Measurements from ENCODE around the gene PRIM1. TPM values are rescaled to one million over a fixed set of nuclear protein-coding genes. Genes with fewer than 3 reads are reported as not detected.
A peak's percentile ranks its signal among the peaks of the same experiment; 100 is the strongest.
"Not testable (repeated sequence)": the region's sequence is repeated elsewhere in the genome, so short reads cannot be mapped to it uniquely, and the experiment has no call there.

PRIM1 gene
- total RNA-seq, 1 donor from 2014 or later: 4.9 TPM

DNA sequence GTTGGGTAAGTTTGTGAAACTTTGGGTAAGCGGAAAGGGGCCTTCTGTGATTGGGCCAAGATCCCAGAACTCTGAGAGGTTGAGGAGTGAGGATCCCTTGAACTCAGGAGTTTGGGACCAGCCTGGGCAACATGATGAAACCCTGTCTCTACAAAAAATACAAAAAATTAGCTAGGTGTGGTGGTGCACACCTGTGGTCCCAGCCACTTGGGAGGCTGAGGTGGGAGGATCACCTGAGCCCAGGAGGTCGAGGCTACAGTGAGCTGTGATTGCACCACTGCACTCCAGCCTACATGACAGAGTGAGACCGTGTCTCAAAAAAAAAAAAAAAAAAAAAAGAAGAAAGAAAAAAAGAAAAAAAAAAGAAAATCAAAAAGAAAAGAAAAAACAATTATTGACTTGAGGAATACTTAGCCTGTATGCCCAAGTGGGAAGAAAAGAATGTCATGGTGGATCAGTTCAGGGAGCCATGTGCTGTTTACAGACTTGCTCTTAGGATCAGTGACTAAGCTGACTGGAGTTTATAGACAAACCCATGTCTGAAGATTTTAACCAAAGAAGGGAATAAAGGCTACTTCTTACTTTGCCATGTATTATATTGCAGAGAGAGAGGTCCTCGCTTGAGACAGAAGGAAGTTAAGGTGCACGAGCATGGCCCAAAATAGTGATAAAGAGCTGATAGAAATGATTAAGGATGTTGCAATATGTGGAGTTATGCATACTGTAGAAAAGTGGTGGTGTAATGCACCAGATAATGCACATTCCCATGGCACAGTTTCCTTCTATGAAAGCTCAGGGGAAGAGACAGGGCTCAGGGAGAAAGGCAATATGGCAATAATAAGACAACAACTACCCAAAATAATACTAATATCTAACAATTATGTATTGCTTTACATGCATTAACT is 11.9 kb upstream of the PRIM1 start:
- ATAC-seq (no peak), DNase-seq (ENCODE audit: low spot score) (no peak)

DNA sequence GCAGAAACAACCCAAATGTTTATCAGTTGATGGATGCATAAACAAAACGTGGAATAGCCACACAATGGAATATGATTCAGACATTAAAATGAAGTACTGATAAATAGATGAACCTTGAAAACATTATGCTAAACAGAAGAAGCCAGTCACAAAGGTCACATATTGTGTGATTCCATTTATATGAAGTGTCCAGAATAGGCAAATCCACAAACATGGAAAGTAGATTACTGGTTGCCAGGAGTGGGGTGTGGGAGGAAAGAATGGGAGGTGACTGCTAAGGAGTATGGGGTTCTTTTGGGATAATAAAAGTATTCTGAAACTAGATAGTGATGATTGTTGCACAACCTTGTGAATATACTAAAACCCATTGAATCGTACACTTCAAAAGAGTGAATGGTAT is 9.7 kb upstream of the PRIM1 start:
- no peak for DNase-seq (ENCODE audit: low spot score)
- no peak for ATAC-seq

DNA sequence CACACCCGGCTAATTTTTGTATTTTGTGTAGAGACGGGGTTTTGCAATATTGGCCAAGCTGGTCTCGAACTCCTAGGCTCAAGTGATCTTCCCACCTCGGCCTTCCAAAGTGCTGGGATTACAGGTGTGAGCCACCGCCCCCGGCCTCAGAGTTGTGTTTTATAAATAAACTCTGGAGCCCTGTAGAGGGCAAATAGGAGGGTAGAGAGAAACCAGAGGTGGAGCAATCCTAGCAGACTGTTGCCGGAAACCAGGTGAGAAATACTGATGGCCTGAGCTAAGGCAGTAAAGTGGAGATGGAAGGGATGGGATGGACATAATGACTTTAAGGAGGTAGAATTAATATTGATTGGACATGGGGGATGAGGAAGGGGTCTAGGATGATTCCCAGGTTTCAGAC is 8.3 kb upstream of the PRIM1 start:
- peak; percentile 75 for DNase-seq (ENCODE audit: low spot score)

DNA sequence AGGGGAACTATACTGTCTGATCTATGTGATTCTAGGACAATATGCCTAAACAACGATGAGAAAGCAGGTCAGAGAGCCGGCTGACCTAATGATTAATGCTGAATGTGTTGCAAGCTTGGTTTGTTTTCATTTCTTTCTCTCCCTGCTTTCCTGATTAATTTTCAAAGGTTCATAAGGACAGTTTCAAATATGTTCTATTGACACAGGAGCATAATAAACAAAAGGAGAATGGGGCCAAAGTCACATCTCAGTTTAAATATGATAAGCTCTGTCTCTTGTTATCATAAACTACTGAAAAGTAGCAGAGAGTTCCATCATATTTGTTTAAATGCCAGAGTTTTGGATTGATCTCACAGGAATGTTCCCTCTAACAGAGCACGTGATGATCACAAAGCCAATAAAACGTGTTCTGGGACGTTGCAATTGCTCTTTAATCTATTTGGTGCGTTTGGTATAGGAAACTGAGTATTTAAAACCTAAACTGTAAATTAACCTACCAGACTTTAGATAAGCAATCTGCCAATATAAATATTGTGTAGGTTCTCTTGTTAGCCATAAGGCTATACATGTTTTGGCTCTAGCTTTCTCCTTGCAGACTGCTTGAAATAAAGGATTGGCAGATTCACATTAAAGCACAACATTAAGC is 7.3 kb upstream of the PRIM1 start:
- no peak for DNase-seq (ENCODE audit: low spot score)
- ATAC-seq: peak; percentile 37

More for the DNA sequence above, 8.3 kb upstream of the PRIM1 start:
- ATAC-seq: peak; percentile 51

DNA sequence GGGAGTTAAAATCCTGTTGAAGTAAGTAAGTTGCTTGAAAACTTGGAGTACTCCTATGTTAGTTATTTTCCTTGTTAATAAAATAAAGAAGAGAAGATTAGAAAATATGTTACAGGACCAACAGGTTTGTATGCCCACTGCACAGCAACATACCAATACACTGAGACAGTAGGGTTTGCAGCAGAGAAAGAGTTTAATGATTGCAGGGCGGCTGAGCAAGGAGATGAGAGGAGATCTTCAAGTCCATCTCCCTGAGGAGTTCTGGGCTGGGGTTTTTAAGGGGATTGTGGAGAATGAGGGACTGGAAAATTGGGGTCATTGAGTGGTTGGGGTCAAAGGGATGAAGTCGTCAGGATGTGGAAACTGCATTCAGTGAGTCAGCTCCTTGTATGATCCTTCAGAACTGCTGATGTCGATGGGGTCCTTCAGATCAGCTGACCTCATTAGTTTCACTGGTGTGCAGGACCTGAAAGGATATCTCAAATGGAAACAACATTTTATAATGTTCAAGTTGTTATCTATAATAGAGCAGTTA is 6.7 kb upstream of the PRIM1 start:
- DNase-seq (ENCODE audit: low spot score): no peak
- no peak for ATAC-seq

DNA sequence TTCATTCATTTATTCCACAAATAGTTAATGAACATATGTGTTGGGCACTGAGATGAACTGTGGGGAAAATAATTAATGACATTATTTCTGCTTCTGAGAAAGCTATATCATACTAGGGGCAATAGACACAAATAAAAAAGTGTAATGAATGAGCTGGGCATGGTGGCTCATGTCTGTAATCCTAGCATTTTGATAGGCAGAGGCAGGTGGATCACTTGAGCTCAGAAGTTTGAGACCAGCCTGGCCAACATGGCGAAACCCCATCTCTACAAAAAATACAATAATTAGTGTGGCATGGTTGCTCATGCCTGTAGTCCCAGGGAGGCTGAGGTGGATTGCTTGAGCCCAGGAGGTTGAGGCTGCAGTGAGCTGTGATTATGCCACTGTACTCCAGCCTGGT is 5.8 kb upstream of the PRIM1 start:
- ATAC-seq; DNase-seq (ENCODE audit: low spot score): not testable (repeated sequence)

DNA sequence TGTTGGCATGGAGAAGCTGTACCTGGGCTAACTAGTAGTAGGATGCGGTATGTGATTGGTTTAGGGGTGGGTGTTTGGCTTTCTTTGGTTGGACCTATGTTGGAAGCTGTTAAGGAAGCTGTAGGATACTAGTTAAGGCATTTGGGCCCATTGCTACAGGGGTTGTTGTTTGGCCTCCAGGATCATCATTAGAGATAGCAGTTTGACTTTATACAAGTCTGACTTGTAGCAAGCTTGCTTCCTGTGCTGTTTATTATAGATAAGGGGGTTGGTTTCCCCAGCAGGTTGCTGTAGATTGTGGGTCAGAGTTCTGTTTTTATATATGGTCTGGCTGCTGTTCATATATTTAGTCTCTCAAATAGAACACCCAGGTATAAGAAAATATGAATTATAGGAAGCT is 1.4 kb upstream of the PRIM1 start:
- no peak for DNase-seq (ENCODE audit: low spot score)
- no peak for ATAC-seq

DNA sequence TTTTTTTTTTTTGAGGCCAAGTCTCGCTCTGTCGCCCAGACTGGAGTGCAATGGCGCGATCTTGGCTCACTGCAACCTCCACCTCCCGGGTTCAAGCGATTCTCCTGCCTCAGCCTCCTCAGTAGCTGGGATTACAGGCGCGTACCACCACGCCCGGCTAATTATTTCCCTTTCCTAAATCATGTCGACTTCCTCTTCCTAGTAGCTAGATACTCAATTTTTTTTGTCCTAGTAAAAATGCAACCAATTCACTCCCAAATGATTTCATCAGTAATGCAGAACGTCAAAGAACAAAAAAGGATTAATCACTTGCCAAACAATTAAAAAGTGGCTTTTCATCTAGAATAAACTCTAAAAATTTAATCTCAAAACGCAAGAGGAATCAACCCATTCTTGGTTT is 1.5 kb downstream of the PRIM1 start:
- not testable (repeated sequence) for DNase-seq (ENCODE audit: low spot score); ATAC-seq

DNA sequence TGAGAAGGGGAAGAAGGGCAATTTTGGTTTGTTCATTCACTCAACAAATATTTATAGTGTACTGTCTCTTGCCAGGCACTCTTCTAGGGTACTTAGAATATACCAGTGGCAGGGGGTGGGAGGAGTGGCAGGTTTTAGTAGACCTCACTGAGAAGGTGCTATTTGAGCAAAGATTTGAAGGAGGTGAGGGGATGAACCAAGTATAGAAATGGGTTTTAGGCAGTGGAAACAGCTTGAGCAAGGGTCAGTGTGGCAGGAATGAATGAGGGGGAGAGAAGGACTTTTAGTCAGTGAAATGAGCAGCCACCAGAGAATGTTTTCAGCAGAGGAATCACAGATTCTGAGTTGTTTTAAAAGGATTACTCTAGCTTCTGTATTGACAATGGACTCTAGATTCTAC is 2.3 kb downstream of the PRIM1 start:
- ATAC-seq: no peak
- no peak for DNase-seq (ENCODE audit: low spot score)

DNA sequence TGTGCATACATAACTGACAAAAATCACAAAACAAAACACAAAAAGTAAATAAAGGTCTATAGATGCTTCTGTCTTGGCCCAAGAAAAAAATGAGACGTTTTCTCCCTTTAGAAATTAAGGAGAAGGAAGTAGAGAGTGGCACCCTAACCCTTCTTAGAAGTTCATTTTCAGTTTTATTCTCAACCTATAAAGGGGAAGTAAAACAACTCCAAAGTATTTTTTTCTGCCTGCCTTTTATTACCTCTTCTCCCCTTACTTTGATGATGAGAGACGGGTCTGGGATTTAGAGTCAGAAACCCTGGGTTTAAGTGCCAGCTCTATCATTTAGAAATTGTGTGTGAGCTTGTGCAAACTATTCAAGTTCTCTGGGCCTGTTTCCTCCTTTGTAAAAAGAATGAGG is 2.8 kb downstream of the PRIM1 start:
- no peak for ATAC-seq
- DNase-seq (ENCODE audit: low spot score): no peak

DNA sequence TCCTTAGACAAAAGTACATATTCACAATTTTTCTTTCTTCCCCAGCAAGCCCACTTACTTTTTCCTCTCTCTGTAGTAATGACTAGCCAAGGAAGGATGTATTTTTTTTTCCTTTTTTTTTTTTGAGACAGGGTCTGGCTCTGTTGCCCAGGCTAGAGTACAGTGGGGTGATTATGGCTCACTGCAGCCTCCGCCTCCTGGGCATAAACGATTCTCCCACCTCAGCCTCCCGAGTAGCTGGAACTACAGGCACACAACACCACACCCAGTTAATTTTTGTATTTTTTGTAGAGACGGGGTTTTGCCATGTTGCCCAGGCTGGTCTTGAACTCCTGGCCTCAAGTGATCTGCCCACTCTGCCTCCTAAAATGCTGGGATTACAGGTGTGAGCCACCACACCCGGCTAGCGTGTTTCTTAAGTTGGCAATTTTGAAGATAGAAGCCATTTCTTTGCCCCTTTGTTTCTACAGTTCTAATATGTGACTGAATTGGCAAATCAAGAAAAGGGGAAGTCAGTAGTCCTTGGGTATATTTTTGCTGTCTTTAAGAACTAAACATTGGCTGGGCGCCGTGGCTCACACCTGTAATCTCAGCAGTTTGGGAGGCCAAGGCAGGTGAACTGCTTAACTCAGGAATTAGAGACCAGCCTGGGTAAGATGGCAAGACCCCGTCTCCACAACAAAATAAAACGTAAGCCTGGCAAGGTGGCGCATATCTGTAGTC is 23.8 kb downstream of the PRIM1 start:
- DNase-seq (ENCODE audit: low spot score) (peak; percentile 30), ATAC-seq (no peak)

DNA sequence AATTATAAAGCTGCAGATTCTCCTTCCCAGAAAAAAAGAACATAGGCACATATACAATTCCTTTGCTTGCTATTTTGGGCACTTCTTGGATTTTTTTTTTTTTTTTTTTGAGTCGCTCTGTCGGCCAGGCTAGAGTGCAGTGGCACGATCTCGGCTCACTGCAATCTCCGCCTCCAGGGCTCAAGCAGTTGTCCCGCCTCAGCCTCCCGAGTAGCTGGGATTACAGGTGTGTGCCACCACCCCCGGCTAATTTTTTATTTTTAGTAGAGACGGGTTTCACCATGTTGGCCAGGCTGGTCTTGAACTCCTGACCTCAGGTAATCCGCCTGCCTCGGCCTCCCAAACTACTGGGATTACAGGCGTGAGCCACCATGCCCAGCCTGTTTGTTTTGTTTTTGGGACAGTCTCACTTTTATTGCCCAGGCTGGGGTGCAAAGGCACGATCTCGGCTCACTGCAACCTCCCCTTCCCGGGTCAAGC is 25.9 kb downstream of the PRIM1 start:
- DNase-seq (ENCODE audit: low spot score): peak; percentile 44
- not testable (repeated sequence) for ATAC-seq

DNA sequence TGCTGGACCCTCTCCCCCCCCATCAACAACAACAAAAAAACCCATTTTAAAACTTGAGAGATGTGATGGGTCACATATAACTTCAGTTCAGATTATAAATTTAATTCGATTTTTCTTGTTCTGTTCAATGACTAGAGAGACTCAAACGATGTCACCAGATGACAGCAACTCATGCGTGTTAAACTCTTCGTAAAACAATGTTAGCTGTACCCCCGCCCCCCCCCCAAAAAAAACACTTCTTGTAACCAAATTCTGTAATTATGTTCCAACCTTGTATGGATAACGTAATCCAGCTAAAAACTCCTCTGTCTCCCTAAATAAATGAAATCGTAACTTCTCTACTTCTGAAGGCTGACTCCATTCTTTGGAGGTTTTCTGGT is 26.4 kb downstream of the PRIM1 start:
- DNase-seq (ENCODE audit: low spot score): no peak

DNA sequence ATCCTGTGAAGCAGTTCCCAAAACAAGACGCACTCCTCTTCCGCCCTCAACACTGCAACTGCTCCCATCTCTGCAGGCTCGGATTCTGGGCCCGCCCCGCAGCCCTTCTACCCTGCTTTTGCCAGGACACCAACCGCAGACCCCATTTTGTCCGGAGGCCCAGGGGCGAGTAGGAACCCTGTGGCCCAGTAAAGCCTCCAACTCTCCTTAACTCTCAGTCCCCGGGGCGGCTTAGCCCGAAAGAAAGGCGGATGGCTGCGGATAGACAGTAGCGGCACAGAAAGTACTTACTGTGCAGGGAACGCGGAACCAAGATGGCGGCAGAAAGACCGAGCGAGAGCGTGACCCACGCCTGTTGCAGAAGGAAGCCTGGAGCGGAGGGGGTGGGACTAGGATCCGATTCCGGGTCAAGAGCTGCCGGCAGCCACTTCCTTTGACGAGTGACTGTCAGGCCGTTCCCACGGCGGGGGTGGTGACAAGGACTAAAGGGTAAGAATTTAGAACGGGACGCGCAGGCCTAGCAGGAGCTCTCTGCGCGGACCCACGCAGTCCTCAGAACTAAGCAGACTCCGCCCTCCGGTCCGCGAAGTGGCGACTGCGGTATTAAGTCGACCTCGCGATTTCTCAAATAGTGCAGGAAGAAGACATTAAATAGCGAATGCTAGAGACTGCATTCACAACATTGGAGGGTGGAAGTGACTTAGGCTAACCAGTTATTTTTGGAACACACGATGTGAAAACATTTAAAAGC is 27.0 kb downstream of the PRIM1 start, which contains the start of gene NACA:
NACA (minus strand) TSS at position 328 of the 751 bp plus-strand sequence. CDS start 778 bp downstream, outside the sequence.
- ATAC-seq: peak; percentile 95

More for the DNA sequence above, 26.4 kb downstream of the PRIM1 start:
- no peak for ATAC-seq

DNA sequence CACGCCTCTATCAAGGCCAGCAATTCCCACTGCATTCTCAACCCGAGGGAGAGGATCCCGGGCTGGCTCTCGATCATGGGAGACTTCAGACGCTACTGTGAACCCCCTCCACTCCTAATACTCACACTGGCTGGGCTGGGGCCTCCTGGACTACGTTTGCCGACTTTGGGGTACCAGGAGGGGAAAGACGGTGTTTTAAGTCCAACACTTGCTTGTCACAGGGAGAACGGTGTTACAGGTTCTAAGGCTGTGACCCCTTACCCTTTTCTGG is 27.5 kb downstream of the PRIM1 start:
- ATAC-seq: peak; percentile 13
- DNase-seq (ENCODE audit: low spot score): no peak

More for the DNA sequence above, 27.0 kb downstream of the PRIM1 start, which contains the start of gene NACA:
- peak; percentile 99 for DNase-seq (ENCODE audit: low spot score)

DNA sequence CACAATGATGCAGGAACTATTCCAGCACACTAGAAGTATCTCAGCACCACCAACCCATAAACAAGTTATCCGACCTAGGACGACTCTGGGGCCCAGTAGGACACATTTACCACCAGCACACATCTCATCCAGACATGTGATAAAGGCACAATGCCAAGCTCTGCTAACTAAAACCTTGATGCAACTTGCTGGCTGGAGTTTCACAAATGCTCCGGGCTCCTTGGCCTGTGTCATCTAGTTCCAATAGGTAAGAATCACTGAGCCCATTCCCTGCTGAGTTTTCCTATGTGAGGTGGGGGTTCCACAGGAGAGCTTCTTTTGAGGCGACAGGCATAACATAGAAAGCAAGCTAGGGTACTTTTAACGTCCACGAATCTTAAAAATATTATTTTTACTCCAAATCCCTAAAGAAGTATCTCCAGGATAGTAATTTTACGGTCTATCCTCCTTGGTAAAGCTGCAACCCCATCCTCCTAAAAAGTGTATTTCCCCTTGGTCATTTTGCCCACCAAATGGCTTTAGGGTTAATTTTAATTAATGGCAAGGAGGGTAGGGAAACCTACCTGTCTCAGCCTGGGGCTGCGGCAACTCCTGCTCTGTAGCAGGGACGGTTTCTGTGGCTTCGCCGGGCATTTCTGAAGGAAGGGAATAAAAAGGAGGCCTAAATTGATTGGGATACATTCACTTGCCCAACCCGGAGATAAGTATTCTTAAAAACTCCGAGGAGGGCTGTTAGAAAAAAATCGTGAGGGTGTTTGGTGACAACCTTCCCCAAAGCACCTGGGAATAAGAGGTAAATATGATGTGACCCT is 28.0 kb downstream of the PRIM1 start:
- peak; percentile 78 for DNase-seq (ENCODE audit: low spot score)
- peak; percentile 46 for ATAC-seq

DNA sequence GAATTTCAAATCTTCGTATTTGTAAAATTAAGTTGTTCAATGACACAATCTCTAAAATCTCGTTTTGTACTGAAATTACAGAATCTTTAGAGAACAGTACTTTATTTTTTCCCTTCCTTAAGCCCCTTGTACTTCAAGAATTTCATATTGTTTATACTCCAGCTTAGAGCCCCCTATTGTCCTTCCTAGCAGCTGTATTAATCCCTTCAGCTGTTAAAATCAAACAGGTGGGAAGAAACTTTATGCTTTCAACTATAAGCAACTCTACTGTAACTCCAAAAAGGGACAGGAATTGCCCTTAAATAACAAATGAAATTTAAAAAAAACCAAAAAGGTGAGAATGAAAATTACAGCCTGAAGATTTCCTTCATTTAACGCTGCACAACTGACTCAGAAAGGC is 28.8 kb downstream of the PRIM1 start:
- no peak for DNase-seq (ENCODE audit: low spot score)
- no peak for ATAC-seq

DNA sequence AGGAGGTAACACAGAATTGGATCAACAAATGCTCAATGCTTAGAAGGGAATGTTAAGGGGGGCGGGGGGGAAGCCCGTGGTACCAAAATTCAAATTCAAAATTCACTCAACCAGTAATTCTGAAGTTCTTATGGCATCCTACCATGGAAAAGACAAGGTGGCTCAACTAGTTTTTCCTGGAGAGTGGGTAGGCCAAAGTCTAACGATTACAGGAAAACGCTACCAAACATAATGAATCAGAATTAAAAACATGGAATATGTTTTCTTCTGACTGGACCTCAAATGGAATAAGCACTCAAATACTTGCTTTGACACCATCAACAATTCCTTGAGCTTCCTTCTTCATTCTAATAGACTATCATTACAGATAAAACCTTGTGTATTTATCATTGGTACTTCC is 29.3 kb downstream of the PRIM1 start:
- ATAC-seq (no peak), DNase-seq (ENCODE audit: low spot score) (no peak)

DNA sequence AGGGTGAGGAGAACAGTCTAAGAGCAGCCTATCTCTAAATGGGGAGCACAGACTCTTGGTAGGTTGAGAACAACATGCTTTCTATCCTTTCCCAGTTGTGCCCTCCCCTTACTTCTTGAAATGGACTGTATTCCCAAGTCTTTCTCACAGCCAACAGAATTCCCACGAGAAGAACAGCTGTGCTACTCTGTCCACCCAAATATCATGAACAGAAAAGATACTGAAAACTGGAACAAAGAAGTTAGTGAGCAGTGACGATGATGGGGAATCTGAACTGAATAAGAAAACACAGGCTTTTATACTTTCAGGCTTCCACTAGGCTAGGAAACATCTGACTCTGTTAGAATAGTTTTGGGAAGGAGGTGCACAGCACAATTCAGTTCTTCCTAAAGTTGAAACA is 30.4 kb downstream of the PRIM1 start:
- ATAC-seq: no peak

DNA sequence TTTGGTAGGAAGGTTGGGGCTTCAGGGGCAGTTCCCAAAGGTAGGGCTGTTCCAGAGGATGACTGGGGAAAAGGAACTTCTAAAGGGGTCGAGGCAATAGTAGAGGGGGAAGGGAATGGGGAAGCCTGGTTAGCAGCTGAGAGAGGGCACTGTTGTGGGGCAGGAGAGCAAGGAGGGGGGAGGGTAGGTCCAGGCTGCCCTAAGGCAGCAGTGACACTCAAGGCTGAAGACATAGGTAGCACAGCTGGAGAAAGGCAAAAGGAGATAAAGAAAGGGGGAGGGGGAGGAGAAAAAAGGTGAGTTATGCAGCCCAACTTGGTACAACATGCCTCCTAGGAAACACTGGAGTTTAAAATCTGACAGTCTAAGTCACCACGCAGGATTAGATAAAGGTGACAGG is 30.9 kb downstream of the PRIM1 start:
- DNase-seq (ENCODE audit: low spot score): no peak
- no peak for ATAC-seq

More for the DNA sequence above, 30.4 kb downstream of the PRIM1 start:
- no peak for DNase-seq (ENCODE audit: low spot score)
